ENCODE data around the gene LIMK2.

DNA sequence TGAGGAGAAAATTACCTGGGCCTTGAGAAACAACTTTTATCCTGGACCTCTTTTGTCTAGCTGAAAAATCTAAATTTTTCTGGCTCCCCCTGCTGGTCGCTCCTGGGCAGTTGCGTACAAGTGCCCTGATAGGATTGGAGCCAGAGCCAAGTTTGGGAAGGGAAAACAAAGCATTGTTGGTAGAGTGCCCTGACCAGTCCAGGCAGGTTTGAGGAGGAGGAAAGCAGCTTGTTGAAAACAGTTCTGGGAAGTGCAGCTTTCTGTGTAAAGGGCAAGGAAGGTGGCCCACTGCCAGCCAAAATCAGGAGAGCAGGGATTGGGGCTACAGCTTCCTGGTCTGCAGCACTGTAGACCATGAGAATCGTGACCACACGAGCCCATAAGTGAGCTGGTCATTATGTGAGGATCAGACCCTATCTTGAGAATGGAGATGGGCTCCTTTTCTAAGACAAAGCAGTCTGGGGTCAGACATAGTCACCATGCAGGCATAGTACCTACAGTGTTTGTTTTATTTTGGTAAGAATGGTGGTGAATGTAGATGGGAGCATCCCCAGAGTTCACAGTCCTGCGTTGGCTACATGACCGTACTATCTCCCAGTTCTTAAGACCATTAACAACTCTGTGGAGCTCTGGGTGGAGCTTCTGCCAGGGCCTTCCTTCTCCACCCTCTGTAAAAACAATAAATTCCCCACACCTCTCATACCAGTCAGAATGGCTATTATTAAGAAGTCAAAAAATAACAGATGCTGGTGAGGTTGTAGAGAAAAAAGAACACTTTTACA lies 101.5 kb downstream of the LIMK2 start:
- peak; percentile 84 to 95 (median 92) for TF ChIP-seq CTCF (IDR thresholded peaks at IDR 0.05)
- TF ChIP-seq POLR2AphosphoS5 (IDR thresholded peaks at IDR 0.05) = peak; percentile 99
- TF ChIP-seq POLR2A (IDR thresholded peaks at IDR 0.05) = no peak

Data from prostate gland (tissue), 2 donors.